MCF 10A (cell line): Measurements from ENCODE around the gene ERVFRD-1. TPM values are rescaled to one million over a fixed set of nuclear protein-coding genes. Genes with fewer than 3 reads are reported as not detected.

Experiments used
- BruUV-seq: library from RNA; stranded (reverse); fragments of 400-500 nt; replicated peaks from 2 replicates; lab custom pipeline; 2021; lab: Mats Ljungman, UMichigan
- CTCF ChIA-PET: fragments of 300-600 bp; sonication (Branson Sonifier 250); formaldehyde crosslinking; extraction: SDS; loops from one replicate; lab custom pipeline; 2021; ENCODE audit warnings: antibody characterized with exemption, inconsistent platforms; lab: Yijun Ruan, JAX
- POLR2A ChIA-PET: fragments of 300-600, 350-650 bp; sonication (Branson Sonifier 250); formaldehyde crosslinking; extraction: SDS; loops from one replicate; lab custom pipeline; 2020; ENCODE audit warnings: antibody characterized with exemption, inconsistent platforms; lab: Yijun Ruan, JAX
- DNase-seq: peaks from one replicate; pipeline ENCODE4 v3.0.0-alpha.2; 2018; ENCODE audit not compliant: unreplicated experiment
- H3K27ac Mint-ChIP-seq: one replicate; pipeline ENCODE4 v1.8.0; 2022; ENCODE audit warnings: mild to moderate bottlenecking, low read depth, mixed read lengths; ENCODE audit not compliant: unreplicated experiment
- H3K27me3 Mint-ChIP-seq: one replicate; pipeline ENCODE4 v1.8.0; 2022; ENCODE audit warnings: mixed read lengths; ENCODE audit not compliant: insufficient read depth, unreplicated experiment
- H3K36me3 Mint-ChIP-seq: one replicate; pipeline ENCODE4 v1.8.0; 2022; ENCODE audit warnings: mild to moderate bottlenecking, moderate library complexity, mixed read lengths; ENCODE audit not compliant: insufficient read depth, unreplicated experiment
- H3K4me1 Mint-ChIP-seq: one replicate; pipeline ENCODE4 v1.8.0; 2022; ENCODE audit warnings: mixed read lengths; ENCODE audit not compliant: insufficient read depth, unreplicated experiment
- H3K4me3 Mint-ChIP-seq: one replicate; pipeline ENCODE4 v1.8.0; 2022; ENCODE audit warnings: mild to moderate bottlenecking, moderate library complexity, mixed read lengths; ENCODE audit not compliant: unreplicated experiment
- H3K9me3 Mint-ChIP-seq: one replicate; pipeline ENCODE4 v1.8.0; 2022; ENCODE audit warnings: mixed read lengths; ENCODE audit not compliant: unreplicated experiment
- CTCF ChIP-seq: fragments of 200-600 bp; IDR thresholded peaks from one replicate; pipeline ENCODE4 v1.8.0; 2022; ENCODE audit warnings: antibody characterized with exemption, mild to moderate bottlenecking; ENCODE audit not compliant: unreplicated experiment
- intact Hi-C: fragments of 100-400 bp; cut with micrococcal nuclease; formaldehyde crosslinking; loops from 2 replicates; pipeline ENCODE4 v1.14.1; 2022
- total RNA-seq: library from RNA; stranded (reverse); gene quantifications from 2 replicates; pipeline ENCODE4 v1.2.3, GENCODE V29; 2022

The ERVFRD-1 gene
- total RNA-seq, 1 experiment from 2014 or later, result not detected

- TF ChIP-seq CTCF, result no peak
- H3K27ac Mint-ChIP-seq, result no peak overlapping the region
- BruUV-seq, result no TSS peak
- POLR2A ChIA-PET, result interaction anchor here (1.5 kb wide), 1 partner anchor 9 kb away, joined by 3 read pairs; no protein-coding TSS in a partner anchor
- H3K9me3 Mint-ChIP-seq, result no peaks in the 10 kb centered on the region
- H3K4me3 Mint-ChIP-seq, result no peak overlapping the region
- peaks cover 26% of the 10 kb centered on the region for H3K4me1 Mint-ChIP-seq
- DNase-seq, result no peak
- no peaks in the 10 kb centered on the region for H3K36me3 Mint-ChIP-seq
- CTCF ChIA-PET, result interaction anchor here (2.3 to 9.1 kb wide), 2 partner anchors 351 to 429 kb away, joined by 11 to 114 read pairs; no protein-coding TSS in a partner anchor
- no peaks in the 10 kb centered on the region for H3K27me3 Mint-ChIP-seq
- intact Hi-C loops, result no loop called here
These were observed 34.7 kb upstream of the ERVFRD-1 start for GRCh38 chr6:11146117-11146826.

GRCh38 chr6:11144393-11144851 lies 32.9 kb upstream of the ERVFRD-1 start:
- intact Hi-C loops, result loop anchor here (1.0 to 5.0 kb wide), 8 partner anchors 51 to 431 kb away; partner anchors contain the start of genes NEDD9 and SMIM13
- TF ChIP-seq CTCF, result peak; percentile 91
- peaks cover 1% of the 10 kb centered on the region for H3K9me3 Mint-ChIP-seq
- H3K36me3 Mint-ChIP-seq, result no peaks in the 10 kb centered on the region
- peak overlapping the region; percentile 87 for H3K27ac Mint-ChIP-seq
- BruUV-seq, result TSS peak; percentile 48
- CTCF ChIA-PET, result interaction anchor here (0.6 to 9.1 kb wide), 11 partner anchors 17 to 431 kb away, joined by 3 to 114 read pairs (median 3); partner anchors contain the start of gene SMIM13
- peak; percentile 81 for DNase-seq
- H3K4me3 Mint-ChIP-seq, result no peak overlapping the region
- H3K27me3 Mint-ChIP-seq, result no peaks in the 10 kb centered on the region
- POLR2A ChIA-PET, result interaction anchor here (0.9 to 2.9 kb wide), 7 partner anchors 26 to 431 kb away, joined by 3 to 33 read pairs (median 6); partner anchors contain the start of genes NEDD9 and SMIM13
- H3K4me1 Mint-ChIP-seq, result peaks cover 36% of the 10 kb centered on the region

DNA sequence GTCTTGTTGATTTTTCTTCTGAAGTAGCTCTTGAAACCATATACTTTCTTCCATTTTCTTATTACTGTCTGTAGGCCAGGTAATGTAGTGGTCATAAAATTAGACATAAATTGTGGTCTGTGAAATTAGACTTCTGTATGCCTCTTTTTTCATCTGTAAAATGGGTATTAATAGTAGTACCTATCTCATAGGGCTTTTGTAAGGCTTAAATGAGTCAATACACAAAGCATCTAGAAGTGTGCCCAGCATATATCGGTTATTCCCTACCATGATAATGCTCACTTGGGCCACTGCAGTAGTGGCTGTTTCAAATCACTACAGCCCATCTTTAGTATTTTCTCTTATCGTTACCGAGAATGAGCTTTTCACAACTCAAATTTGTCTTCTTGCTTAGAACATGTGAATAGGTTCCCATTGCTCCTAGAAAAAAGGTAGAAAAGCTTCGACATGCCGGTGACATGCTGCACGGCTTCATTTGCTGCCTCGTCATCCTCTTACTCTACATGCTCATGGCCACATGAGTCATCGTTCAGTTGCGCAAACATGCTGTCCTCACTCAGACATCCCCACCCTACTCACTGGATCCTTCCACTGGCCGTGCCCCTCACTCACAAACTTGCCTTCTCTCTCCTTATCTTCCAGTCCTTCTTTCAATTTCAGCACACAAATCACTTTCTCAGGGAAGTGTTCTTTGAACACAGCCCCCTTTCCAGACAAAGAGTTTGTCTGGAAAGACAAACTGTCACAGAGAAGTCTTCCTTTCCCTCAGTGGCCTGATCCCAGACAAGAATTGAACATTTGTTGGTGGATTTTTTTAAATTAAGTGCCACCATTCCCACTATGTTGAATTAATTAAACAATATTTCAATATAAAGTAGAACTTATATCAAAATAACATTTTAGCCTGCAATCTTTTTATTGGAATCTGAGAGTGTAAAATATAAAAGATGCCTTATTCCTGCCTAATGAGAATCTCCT lies 32.2 kb upstream of the ERVFRD-1 start:
- peak; percentile 95 for DNase-seq
- peak overlapping the region; percentile 87 for H3K27ac Mint-ChIP-seq
- POLR2A ChIA-PET, result interaction anchor here (0.8 to 2.9 kb wide), 13 partner anchors 13 to 432 kb away, joined by 3 to 33 read pairs (median 4); partner anchors contain the start of genes NEDD9 and SMIM13
- peaks cover 4% of the 10 kb centered on the region for H3K9me3 Mint-ChIP-seq
- H3K36me3 Mint-ChIP-seq, result no peaks in the 10 kb centered on the region
- CTCF ChIA-PET, result interaction anchor here (0.7 to 9.1 kb wide), 18 partner anchors 16 to 434 kb away, joined by 3 to 114 read pairs (median 4); partner anchors contain the start of gene ERVFRD-1
- no peaks in the 10 kb centered on the region for H3K27me3 Mint-ChIP-seq
- H3K4me1 Mint-ChIP-seq, result peaks cover 43% of the 10 kb centered on the region
- TF ChIP-seq CTCF, result no peak
- intact Hi-C loops, result loop anchor here (1.0 to 5.0 kb wide), 8 partner anchors 50 to 432 kb away; partner anchors contain the start of genes NEDD9 and SMIM13
- no TSS peak for BruUV-seq
- H3K4me3 Mint-ChIP-seq, result peak overlapping the region; percentile 7
